ENCODE results near the gene ACKR3.

The ACKR3 gene

DNA sequence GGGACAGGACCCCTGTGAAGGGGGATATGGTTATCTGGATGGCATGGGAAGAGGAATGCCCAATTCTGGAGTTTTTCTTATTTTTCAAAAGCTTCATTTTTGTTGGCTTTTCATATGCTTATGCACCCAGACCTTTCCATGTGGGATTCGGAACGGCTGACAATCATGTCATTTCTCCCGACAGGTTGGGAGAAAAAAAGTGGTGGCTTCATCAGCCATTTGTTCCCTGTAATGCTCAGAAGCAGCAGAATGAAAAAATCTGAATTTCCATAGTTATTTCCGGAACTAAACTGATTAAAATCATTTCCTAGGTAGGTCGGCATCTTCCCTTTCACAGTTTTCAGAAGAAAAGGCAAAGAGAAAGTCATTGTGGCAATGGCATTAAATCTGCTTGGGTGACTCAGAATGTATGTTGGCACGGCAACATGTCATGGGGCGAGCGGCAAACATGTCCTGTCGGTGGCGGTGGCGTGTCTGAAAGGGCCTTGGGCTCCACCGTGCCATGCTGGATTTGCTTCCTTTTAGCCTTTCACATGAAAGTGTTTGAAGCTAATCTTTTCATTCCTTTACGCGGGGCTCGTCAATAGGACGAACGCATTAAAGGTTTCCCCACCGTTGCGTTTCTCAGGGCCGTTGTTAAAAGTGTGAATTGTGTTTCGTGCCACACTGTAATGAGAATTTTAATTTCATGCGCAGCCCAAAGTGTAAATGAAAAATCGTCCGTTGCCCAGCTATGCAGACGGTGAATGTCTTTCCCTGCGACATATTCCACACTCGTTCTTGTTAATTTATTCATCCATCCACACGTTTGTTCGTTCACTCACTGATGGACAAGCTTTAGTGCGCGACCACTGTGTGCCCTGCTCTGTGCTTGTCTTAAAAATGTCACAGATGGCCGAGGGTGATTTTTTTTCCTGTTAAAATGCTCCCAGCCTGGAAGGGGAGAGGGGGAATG lies 18.5 kb downstream of the ACKR3 start:
- DNase-seq (ENCODE audit: low read depth), result no peak

DNA sequence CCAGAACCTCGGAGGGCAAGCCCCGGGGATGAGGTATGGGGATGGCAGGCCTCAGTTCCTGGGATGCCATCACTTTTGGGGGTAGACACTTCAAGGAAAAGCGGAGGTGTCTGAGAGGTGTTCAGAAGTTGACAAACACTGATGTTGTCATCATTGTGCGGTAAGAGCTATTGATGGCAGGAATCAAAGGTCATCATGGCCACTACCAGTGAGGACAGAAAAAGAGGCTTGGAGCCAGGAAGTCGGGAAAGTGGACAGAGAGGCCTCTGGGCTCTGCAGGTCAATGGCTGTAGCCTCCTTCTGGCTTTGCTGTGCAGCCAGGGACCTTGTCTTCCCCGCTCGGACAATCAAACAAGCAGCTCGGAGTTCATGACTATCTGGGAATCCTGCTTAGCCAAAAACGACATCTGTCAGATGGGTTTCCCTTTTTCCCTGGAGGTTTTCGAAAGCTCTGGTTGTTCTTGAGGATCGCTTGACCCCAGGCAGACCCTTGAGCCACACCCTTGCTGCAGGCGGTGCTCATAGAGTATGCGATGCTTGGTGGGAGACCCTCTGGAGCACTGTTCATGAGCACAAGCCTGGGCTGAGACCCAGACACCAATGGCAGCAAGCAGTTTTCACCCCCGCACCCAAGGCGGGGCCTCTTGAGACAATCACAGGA lies 19.4 kb downstream of the ACKR3 start:
- no peak for DNase-seq (ENCODE audit: low read depth)

DNA sequence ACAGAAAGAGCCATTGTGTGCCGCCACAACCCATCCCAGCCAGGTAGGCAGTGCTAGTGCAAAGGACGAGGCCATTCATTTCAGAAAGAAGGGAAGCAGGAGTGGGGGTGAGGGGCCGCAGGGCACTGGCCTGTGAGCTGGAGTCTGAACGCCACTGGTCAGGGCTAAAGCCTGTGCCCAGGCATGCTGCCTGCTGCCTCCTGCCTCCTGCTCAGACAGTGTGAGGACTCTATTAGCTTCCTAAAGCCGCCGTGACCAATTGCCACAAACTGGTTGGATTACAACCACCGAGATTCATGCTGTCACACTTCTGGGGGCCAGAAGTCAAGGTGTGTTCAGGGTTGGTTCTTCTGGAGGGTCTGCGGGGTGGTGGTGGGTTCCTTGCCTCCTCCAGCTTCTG lies 21.2 kb downstream of the ACKR3 start:
- DNase-seq (ENCODE audit: low read depth), result no peak

DNA sequence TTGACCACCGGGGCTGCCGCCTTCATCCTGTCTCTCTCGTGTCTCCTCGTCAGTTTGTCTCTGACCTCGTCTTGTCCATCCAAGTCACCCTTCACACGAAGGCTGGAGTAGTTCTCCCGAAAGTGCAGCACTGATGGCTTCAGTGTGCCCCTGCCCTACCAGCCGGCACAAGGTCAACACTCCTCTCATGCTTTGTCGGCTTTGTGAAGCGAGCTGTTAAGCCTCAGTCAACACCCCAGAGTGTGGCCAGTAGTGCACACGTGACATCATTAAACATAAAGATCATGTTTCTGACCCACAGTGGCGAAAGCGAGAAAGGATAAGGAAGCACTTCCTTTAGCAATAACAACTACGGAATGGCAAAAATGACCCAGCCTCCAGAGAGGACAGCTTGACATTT lies 23.2 kb downstream of the ACKR3 start:
- DNase-seq (ENCODE audit: low read depth), result no peak

DNA sequence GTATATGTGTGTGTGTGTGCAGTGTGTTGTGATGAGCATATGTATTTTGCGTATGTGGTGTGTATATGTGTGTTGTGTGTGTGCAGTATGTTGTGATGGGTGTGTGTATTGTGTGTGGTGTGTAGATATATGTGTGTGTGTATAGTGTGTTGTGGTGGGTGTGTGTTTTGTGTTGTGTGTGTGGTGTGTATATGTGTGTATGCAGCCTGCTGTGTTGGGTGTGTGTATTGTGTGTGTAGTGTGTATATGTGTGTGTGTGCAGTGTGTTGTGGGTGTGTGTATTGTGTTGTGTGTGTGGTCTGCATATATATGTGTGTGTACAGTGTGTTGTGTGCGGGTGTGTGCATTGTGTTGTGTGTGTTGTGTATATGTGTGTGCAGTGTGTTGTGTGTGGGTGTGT lies 23.9 kb downstream of the ACKR3 start:
- DNase-seq (ENCODE audit: low read depth), result no peak

DNA sequence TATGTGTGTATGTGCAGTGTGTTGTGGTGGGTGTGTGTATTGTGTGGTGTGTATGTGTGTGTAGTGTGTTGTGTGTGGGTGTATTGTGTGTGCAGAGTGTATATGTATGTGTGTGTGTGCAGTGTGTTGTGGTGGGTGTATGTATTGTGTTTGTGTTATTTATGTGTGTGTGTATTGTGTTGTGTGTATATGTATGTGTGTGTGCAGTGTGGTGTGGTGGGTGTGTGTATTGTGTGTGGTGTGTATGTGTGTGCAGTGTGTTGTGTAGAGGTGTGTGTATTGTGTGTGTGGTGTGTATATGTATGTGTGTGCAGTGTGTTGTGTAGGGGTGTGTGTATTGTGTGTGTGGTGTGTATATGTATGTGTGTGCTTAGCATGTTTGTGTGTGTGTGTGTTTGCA lies 24.3 kb downstream of the ACKR3 start:
- DNase-seq (ENCODE audit: low read depth), result no peak

DNA sequence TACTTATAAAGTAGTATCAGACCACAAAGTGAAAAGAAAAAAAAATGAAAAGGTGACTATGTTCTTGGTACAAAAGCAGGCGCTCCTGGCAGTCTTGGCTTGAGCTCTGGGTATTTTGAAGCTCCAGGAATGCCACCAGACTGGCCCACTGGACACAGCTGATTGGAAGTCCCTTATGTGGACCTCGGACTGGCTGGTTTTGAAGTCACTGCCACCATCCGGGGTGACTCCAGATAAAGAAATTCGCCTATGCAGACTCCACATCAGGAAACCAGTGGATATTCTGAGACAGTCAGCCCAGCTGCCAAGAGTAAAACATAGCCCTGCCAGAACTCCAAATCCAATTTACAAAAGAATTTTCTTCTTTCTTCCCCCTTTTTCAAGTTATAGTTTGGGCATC lies 28.0 kb downstream of the ACKR3 start:
- no peak for DNase-seq (ENCODE audit: low read depth)

DNA sequence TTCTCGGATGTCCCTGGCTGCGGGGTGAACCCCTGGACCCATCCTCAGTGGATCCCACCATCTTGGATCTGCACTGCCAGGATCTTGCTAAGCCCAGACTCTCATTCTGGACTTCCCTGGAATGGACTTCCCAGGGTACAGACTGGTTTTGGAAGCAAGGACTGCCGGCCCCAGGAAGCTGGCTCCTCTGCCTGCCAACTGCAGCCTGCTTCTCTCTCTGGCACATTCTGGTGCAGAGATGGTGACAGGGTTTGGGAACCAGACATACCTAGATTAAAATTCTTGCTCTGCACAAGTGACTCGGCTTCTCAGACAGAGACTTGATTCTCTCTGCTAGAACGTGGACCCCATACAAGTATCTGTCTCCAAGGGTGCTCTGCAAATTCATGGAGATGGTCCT lies 29.4 kb downstream of the ACKR3 start:
- DNase-seq (ENCODE audit: low read depth), result no peak

DNA sequence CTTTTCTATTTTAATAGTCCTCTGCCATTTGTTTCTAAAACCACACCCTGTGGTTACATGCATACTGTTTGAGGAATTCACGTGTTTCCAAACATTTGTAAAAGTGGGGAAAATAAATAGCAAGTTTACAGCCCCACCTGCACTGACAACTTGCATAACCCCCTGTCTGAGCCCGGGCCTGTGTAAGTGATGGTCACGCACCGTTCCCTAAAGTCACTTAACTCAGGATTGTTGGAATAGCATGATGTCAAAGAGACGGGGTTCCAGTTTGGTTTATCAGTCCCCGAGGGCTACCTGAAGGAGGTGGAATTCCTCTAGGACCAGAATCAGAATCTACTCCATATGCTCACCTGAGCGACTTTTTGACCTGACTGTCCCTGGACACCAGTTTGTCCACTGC lies 30.5 kb downstream of the ACKR3 start:
- DNase-seq (ENCODE audit: low read depth), result no peak

DNA sequence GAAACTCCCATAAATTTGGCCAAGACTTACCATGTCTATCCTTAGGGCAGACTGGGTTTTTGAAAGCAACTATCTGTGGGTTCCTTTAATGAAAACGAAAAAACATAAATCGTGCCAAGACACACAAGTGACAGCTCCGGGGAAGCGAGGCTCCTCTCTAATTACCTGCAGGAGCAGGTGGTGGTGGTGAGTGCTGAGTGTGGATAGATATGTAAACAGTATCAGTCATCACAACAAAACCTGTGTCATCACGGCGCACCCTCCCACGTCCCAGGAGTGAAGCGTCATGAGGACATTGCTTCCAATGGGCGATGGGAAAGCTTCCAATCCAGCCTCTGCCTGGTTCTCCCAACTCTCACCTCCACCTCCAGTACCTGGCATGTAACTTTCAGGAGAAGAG lies 31.3 kb downstream of the ACKR3 start:
- no peak for DNase-seq (ENCODE audit: low read depth)

DNA sequence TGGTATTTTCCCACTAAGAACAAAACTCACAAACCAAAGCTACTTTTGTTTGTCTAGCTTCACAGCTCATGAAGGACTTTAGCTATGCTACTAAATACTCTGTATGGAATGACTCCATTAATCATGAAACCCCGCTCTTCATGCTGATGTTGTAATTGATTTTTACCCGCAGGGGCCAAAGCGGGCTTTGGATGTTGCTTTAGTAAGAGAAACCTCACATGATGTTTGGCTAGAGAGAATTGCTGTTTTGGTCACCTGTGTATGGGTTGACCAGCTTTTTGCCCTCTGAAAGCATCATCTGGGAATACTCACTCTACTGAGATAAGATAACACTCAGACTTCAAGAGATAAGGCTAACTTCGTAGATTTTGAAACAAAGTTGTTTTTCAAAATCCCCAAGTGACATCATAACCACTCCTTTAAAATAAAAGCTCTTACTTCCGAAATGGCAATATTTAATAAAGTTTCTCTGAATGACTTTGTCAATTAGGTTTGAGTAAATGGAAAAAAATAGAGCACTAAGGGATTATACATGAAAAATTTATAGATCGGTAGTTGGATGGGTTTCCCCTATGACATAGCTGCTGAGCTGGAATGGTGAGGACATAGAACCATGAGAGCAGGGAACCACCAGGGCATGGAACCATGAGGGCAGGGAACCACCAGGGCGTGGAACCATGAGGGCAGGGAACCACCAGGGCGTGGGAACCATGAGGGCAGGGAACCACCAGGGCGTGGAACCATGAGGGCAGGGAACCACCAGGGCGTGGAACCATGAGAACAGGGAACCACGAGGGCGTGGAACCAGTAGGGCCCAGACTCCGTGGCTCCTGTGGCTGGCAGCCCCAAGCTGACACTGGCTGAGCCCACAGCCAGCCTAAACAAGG lies 31.9 kb downstream of the ACKR3 start:
- no peak for DNase-seq (ENCODE audit: low read depth)

DNA sequence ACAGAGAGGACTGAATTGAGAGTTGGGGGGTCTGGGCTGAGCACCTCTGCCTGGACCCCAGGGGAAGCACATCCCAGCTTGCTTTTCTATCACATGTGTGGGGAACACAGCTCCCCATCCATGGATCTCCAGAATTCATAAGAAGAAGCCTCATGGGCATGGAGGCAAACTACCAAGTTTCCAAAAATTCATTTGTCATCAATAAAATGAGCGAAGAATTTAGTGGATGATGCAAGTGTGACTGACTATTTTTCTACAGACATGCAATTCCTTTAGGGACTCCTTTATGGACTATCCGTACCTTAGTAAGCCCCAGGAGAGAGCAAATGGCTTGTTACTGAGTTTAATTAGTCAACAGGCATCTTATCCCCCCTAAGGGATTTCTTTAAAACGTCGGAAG lies 33.1 kb downstream of the ACKR3 start:
- DNase-seq (ENCODE audit: low read depth), result no peak

DNA sequence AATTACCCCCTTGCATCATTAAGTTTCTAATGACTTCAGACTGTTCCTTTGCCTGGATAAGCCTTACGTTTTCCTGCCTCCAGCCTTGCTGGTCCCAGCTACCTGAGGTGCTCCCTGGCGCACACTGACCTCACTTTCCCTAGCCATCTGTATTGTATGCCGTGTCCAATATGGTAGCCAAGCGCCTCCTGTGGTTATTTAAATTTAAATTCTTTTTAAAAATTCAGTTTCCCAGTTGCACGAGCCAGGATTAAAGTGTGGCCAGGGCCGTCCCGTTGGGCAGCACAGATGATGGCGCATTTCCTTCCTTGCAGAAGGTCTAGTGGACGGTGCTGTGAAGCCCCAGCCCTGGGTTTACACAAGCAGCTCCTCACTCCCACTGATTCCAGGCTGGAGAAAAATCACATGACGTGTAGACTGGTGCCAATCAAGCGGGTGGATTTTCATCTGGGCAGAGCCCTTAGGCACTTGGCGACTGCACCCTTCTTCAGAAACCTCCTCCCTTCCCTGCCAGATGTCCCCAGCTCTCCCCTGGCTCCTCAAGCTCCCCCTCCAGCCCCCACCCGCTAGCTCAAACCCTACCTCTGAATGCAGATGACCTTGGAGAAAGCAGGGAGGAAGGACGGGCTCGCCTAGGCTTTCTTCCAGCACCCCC lies 33.9 kb downstream of the ACKR3 start:
- DNase-seq (ENCODE audit: low read depth), result no peak

DNA sequence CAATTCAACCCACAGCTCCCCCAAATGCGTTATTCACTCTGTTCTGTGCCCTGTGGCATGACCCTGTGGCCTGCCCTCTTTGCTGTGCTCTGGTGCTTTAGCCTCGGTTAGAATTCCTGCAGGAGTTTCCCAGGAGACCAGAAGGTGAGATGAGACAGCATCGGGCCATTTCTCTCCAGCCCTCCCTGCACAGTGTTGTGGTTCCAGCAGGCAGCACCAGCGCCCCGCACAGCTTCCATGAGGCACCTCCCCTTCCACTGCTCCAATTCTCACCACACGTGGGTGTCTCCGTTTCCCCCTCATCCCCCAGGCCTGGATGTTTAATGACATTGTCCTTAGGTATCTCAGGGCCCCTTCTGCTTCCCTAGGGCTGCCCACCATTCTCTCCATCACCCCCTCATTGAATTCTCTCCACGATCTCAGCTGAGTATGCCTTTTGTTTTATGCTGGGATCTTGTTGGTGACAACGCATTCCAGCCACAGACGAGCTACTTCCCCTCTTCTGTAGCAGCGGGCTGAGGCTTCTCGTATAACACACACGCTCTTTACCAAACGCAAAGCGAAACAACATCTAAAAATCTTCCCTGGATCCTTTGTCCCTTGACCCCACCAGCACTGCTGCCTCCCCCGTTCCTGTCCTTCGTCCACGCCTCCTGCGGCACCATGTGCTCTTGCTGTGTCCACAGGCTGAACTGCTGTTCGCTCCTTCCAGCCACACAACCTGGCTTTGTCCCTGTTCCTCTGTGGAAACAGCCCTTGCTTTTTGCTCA lies 35.1 kb downstream of the ACKR3 start:
- no peak for DNase-seq (ENCODE audit: low read depth)

DNA sequence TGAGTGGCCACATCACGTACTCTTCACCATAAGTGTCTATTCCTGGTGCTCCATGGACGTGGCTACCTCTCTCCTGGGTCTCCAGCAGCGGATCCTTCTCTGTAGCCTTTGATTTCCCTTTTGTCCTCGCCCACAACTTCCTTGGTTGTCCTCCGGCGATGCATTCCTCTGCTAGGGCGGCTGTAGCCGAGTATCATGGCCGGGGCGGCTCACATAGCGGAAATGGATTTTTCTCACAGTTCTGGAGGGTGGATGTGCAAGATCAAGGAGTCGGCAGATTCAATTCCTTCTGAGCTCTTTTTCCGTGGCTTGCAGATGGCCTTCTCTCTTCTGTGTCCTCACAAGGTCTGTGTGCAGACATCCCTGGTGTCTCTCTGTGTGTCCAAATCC lies 35.7 kb downstream of the ACKR3 start:
- no peak for DNase-seq (ENCODE audit: low read depth)

DNA sequence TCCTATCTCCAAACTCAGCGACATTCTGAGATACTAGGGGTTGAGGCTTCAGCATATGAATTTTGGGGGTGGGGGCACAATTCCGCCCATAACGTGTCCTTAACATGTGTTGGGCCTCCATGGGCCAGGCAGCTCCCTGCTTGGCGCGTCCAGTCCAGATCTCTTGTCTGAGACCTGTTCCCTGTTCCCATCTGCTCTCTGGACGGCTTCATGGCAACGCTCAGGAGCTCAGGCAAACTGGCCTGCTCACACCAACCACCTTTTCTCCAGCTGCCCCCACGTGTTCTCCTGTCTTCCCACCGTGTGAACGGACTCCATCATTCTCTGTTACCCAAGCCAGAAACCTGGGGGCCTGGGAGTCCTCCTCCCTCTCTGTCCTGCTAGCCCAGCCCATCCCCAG lies 36.4 kb downstream of the ACKR3 start:
- DNase-seq (ENCODE audit: low read depth), result no peak

DNA sequence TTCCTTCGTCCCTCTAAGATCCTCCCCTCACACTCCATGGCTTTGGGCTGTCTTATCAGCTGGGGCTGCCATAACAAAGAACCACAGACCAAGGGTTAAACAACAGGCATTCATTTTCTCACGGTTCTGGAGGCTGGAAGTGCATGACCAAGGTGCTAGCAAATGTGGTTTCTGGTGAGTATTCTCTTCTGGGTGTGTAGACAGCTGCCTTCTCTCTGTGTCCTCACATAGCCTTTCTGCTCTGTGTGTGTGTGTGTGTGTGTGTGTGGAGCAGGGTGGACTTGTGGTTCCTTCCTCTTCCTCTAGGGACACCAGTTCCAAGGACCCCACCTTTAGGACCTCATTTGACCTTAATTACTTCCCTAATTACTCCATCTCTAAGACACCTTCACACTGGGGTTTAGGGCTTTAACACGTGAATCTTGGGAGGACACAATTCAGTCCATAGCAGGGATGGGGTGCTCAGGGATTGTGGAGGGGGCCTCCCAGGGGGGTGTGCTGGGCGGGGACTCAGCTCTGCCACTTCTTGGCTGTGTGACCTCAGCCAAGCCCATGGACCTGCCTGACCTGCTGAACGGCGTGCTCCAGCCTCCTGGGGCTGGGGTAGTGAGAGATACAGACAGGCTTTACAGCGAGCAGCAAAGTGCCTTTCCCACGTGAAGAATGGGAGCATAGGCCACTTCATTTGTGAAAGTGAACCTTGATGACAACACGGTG lies 38.0 kb downstream of the ACKR3 start:
- peak; percentile 12 for DNase-seq (ENCODE audit: low read depth)

DNA sequence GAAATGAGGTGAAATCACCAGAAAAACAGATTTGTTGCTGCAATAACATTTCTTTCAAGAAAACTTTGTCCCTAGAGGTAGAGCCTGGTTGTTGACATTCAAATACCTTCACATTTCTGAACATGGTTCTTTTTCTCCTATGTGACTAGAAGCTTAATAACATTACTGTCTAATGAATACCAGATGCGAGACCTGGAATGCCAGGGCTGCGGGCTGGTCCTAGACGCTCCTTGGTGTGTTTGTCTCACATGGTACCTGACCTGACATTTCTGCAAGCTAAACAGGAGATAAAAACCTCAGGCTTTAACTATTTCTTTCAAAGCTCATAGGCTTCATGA lies 38.5 kb downstream of the ACKR3 start:
- DNase-seq (ENCODE audit: low read depth), result no peak

DNA sequence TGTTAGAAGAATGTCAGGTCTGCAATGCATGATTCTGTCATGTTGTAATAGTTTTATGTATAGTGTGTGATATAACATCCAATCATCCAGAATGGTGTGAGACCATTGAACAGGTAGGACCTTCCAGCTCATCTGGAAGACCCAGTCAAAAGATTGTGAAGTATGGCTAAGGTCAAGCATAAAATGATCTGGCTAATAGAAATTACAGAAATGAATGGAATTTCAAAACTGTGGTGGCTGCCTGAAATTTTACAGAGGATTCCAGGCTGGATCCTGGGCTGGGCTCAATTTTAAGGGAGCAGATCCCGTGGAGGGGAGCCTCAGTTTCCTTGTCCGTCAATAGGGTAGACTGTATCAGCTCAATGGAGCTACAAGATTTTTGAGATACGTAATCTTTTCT lies 39.1 kb downstream of the ACKR3 start:
- DNase-seq (ENCODE audit: low read depth), result no peak

DNA sequence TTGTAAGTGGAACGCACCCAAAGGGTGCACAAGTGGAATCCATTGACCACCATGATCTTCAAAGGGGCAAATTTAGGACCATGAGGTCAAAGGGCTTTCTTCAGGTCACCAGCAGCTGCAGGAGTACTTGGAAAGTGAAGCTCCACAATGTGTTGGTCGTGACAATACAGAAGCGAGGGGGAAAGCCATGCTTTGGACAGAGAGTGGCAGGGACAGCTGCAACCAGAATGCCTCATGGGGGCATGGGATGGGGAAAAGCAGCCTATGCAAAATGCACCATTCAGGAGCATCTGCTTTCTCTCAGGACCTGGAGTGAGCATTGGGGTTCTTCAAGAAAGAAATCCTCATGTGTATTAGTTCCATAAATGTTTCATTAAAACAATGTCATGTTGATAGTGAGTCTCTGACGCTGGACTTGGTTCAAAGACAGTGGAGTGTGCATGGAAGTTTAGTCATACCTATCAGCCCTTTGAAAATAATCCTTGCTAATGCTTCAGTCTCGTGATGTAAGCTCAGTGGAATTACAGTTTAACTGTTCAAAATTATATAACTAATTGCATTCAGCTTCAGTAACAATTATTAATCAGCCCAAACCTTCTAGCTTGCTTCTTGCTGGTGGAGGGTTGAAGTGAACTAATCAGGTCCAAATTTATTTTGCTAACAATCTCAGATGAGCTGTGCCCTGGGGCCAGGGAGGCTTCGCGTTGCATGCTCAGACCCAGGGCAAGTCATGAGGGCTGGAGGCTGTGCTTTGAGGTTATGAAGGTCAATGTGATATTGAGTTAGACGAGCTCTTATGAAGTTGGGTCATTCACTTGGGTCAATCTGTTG lies 41.6 kb downstream of the ACKR3 start:
- DNase-seq (ENCODE audit: low read depth), result no peak

Data from fibroblast of the conjunctiva (primary cell).